ENCODE results near the gene SND1. TPM values are rescaled to one million over a fixed set of nuclear protein-coding genes. Genes with fewer than 3 reads are reported as not detected.

The SND1 gene
- total RNA-seq, 4 donors from 2014 or later, result 62.0 to 89.4 (median 82.1) TPM

GRCh38 chr7:127935847-127936376 is 283.9 kb downstream of the SND1 start:
- DNase-seq (ENCODE audit: low spot score in 2 of 2), result no peak
- intact Hi-C loops (cut with DNase I; ENCODE audit: low total_unique reads), result no loop called here
- H3K4me3 ChIP-seq (ENCODE audit: low read depth, poor library complexity, severe bottlenecking), result no peak overlapping the region
- TF ChIP-seq CTCF (IDR thresholded peaks at IDR 0.05) (no peak), POLR2A (IDR thresholded peaks at IDR 0.05) (no peak)
- 81 to 84% methylated on average over 6 of the region's 6 CpGs for WGBS, 2 donors

- DNase-seq (ENCODE audit: low spot score in 2 of 2), result no peak
- intact Hi-C loops (cut with DNase I; ENCODE audit: low total_unique reads), result no loop called here
- H3K4me3 ChIP-seq (ENCODE audit: low read depth, poor library complexity, severe bottlenecking), result no peak overlapping the region
- 90 to 95% methylated on average over 3 of the region's 3 CpGs for WGBS, 2 donors
- TF ChIP-seq POLR2A (IDR thresholded peaks at IDR 0.05) (no peak), CTCF (IDR thresholded peaks at IDR 0.05) (no peak)
Measured at GRCh38 chr7:127937066-127937680, 285.2 kb downstream of the SND1 start.

- DNase-seq (ENCODE audit: low spot score in 2 of 2), result no peak
- TF ChIP-seq POLR2A (IDR thresholded peaks at IDR 0.05), result no peak
- no peak for TF ChIP-seq CTCF (IDR thresholded peaks at IDR 0.05)
- WGBS, 2 donors, result 83 to 89% methylated on average over 2 of the region's 2 CpGs
- intact Hi-C loops (cut with DNase I; ENCODE audit: low total_unique reads), result no loop called here
- no peak overlapping the region for H3K4me3 ChIP-seq (ENCODE audit: low read depth, poor library complexity, severe bottlenecking)
Measured at GRCh38 chr7:127938588-127938987, 286.6 kb downstream of the SND1 start.

GRCh38 chr7:127940381-127941160 is 288.6 kb downstream of the SND1 start:
- TF ChIP-seq CTCF (IDR thresholded peaks at IDR 0.05), result no peak
- TF ChIP-seq POLR2A (IDR thresholded peaks at IDR 0.05), result no peak
- H3K4me3 ChIP-seq (ENCODE audit: low read depth, poor library complexity, severe bottlenecking), result no peak overlapping the region
- WGBS, 2 donors, result 71 to 79% methylated on average over 5 of the region's 5 CpGs
- no peak for DNase-seq (ENCODE audit: low spot score in 2 of 2)
- intact Hi-C loops (cut with DNase I; ENCODE audit: low total_unique reads), result no loop called here

GRCh38 chr7:127941476-127942210 is 289.6 kb downstream of the SND1 start:
- no peak overlapping the region for H3K4me3 ChIP-seq (ENCODE audit: low read depth, poor library complexity, severe bottlenecking)
- intact Hi-C loops (cut with DNase I; ENCODE audit: low total_unique reads), result no loop called here
- no peak for TF ChIP-seq CTCF (IDR thresholded peaks at IDR 0.05)
- TF ChIP-seq POLR2A (IDR thresholded peaks at IDR 0.05), result no peak
- 82 to 83% methylated on average over 8 of the region's 8 CpGs for WGBS, 2 donors
- DNase-seq (ENCODE audit: low spot score in 2 of 2), result no peak
